ENCODE results near the gene SVOPL.
"Not testable (repeated sequence)": the region's sequence is repeated elsewhere in the genome, so short reads cannot be mapped to it uniquely, and the experiment has no call there.

SVOPL gene

DNA sequence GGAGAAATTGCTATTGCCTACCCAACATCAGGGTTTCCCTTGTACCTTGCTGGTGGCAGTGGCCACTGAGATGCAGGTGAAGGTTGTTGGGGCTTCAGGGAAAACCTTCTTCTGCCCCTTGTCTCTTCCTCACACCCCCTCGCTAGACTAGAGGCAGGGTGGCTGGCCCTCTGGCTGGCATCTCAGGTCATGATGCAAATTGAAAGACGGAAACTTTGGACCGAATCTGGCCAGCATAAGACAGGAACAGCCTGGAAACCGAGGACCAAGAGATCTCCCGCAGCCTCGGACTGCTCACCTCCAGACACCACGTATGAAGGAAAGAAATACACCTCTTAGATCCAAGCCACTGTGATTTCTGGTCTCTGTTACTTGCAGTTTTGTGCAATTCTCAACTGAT, 2.9 kb downstream of the SVOPL start:
- no peak for DNase-seq

DNA sequence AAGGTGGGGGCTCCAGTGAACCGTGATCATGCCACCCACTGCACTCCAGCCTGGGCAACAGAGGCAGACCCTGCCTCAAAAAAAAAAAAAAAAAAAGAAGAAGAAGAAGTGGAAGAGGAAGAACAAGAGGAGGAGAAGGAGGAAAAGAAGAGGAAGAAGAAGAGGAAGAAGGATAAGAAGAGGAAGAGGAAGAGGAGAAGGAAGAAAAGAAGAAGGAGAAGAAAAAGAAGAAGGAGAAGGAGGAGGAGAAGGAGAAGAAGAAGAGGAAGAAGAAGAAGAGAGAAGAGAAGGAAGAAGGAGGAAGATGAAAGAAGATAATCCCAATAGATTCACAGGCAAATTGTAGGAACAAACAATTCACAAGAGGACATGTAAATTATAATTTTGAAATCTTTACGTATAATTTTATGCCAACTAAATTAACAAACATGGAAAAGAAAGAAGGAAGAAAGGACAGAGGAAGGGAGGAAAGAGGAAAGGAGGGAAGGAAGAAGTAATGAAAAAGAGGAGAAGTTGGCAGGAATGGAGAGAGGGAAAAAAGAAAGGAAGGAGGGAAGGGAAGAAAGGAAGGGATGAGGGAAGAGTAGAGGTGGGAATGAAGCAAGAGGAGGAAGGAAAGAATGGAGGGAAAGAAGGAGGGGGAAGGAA, 3.5 kb downstream of the SVOPL start:
- no peak for DNase-seq

DNA sequence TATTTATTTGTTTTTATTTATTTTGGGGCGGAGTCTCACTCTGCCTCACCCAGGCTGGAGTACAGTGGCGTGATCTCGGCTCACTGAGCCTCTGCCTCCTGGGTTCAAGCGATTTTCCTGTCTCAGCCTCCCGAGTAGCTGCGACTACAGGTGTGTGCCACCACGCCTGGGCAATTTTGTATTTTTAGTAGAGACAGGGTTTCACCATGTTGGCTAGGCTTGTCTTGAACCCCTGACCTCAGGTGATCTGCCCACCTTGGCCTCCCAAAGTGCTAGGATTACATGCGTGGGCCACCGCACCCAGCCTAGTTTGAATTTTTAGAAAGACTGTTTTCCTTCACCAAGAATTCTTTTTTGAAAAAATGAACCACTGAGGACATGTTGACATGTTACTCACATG, 5.4 kb downstream of the SVOPL start:
- DNase-seq, result not testable (repeated sequence)

- no peak for DNase-seq
These were observed 6.1 kb downstream of the SVOPL start for GRCh38 chr7:138695106-138695505.

DNA sequence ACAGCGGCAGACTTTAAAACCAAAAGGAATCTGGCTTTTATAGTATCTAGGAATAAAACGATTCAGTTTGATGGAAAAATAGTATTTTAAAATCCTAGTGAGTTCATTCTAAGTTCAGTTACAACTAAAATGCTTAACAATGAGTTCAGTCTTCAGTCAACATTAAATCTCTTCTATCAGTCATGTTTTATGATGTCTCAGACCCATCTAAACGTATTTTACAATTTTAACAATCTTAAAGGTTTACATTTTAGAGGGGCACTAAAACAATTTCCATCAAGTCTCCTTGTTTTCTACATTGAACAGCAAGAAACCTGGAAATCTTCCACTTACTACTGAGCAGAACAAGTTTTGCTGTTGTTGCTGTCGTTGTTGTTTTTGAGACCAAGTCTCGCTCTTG, 10.0 kb downstream of the SVOPL start:
- DNase-seq, result no peak

GRCh38 chr7:138690495-138690894, 10.7 kb downstream of the SVOPL start:
- no peak for DNase-seq

- DNase-seq, result not testable (repeated sequence)
These were observed 13.1 kb downstream of the SVOPL start for GRCh38 chr7:138688037-138688436.

- no peak for DNase-seq
These were observed 16.8 kb downstream of the SVOPL start for GRCh38 chr7:138684340-138684739.

DNA sequence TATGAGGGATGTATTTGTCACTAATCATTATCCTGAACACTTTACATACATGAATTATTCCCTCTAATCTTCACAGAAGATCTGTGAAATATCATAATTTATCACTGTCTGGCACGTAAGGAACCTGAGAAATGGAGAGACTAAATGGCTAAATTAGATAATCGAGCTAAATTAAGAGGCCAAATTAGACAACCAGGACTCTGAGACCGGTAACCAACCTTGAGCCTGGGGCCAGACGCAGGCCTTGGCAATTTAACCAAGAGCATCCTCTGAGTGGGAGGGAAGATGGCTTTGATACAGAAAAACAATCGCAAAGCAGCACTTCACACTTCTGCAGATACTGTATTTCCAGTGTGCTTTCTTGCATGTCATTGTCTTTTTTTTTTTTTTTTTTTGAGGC, 21.4 kb downstream of the SVOPL start:
- no peak for DNase-seq

DNA sequence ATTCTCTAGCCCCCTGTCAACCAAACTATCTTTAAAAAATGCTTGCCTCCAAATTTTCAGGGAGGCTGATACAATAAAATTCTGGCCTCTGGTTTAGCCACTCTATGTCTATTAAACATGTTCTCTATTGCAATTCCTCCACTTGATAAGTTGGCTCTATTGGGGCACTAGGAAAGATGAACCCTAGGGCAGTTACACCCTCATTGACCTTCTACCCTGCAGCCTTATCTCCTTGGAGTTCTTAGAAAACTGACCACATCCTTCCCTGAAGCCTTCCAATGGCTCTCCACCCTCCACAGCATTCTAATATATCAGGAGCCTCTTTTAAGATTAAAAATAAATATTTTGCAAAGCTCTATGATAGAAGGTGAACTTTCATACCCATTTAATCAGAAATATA, 30.6 kb downstream of the SVOPL start:
- no peak for DNase-seq

DNA sequence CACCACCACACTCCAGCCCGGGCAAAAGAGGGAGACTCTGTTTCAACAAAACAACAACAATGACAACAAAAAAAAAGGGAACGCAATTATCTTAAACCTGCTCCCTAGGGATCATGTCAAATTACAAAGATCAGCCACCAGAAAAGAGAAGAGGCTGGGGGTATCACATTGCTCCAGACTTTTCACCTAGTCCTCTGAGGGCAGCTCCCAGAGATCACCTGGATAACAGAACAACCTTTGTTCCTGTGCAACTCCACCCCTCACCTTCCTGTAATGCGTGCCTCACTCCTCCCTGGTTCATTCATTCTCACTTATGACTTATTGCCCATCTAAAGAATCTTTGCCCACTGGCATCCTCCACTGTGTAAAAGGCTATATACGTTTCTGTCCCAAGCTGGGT, 31.8 kb downstream of the SVOPL start:
- no peak for DNase-seq

DNA sequence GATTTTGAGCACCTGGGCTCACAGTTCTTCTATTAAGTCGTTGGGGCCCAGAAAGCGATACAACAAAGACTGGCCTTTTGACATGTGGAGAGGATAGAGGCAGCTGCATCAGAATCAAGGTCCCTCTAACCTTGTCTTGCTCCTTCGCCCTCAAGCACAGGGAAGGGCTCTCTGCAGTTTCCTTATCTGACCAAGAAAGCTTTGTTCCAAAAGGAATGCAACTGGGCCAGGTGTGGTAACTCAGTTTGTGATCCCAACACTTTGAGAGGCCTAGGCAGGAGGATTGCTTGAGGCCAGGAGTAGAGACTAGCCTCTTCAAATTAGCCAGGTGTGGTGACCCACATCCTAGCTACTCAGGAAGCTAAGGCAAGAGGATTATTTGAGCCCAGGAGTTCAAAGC, 32.2 kb downstream of the SVOPL start:
- no peak for DNase-seq

DNA sequence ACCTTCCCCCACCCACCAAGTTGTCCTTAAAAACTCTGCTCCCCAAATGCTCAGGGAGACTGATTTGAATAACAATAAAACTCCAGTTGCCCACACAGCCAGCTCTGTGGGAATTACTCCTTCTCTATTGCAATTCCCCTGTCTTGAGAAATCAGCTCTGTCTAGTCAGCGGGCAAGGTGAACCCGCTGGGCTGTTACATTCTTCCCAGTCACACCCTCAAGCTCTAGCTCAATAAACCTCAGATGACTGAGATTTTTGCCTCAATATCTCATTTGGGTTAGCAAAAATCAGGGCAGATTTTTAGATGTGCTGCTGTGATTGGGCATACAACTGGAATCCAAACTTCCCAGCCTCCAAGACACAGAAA, 32.9 kb downstream of the SVOPL start:
- DNase-seq, result no peak

DNA sequence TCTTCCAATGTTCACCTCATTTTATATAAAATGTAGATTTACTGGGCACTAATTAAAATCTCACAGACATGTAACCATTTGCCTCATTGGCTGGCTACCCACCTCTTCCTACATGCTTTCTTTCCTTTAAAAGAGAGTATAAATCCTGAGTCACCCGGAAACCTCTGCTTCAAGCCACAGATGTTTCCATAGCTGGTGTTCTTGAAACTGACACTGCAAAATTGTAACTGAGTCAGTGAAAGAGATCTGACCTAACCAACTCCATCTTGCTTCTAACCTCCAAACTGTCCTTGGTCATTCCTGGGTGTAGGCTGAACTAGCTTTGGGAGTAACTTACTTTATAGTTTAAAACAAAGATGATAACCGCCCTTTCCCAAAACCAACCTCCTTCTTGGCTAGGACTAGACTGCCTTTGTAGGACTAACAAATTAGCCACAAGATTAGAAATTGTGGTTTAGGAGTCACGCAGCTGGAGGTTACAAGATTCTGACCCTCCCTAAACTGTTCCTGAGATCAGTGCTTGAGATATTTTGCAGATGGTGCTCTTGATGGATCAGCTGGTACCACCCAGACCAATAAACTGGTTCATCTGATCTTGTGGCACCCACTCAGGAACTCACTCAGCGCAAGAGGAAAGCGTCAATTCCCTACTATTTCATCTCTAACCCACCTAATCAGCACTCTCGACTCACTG, 33.5 kb downstream of the SVOPL start:
- no peak for DNase-seq

- DNase-seq, result no peak
These were observed 34.8 kb downstream of the SVOPL start for GRCh38 chr7:138666385-138666784.

GRCh38 chr7:138665669-138666140, 35.5 kb downstream of the SVOPL start:
- DNase-seq, result no peak

GRCh38 chr7:138665249-138665648, 35.9 kb downstream of the SVOPL start:
- no peak for DNase-seq

- DNase-seq, result no peak
These were observed 37.1 kb downstream of the SVOPL start for GRCh38 chr7:138663725-138664710.

- DNase-seq, result no peak
These were observed 38.2 kb downstream of the SVOPL start for GRCh38 chr7:138662991-138663320.

DNA sequence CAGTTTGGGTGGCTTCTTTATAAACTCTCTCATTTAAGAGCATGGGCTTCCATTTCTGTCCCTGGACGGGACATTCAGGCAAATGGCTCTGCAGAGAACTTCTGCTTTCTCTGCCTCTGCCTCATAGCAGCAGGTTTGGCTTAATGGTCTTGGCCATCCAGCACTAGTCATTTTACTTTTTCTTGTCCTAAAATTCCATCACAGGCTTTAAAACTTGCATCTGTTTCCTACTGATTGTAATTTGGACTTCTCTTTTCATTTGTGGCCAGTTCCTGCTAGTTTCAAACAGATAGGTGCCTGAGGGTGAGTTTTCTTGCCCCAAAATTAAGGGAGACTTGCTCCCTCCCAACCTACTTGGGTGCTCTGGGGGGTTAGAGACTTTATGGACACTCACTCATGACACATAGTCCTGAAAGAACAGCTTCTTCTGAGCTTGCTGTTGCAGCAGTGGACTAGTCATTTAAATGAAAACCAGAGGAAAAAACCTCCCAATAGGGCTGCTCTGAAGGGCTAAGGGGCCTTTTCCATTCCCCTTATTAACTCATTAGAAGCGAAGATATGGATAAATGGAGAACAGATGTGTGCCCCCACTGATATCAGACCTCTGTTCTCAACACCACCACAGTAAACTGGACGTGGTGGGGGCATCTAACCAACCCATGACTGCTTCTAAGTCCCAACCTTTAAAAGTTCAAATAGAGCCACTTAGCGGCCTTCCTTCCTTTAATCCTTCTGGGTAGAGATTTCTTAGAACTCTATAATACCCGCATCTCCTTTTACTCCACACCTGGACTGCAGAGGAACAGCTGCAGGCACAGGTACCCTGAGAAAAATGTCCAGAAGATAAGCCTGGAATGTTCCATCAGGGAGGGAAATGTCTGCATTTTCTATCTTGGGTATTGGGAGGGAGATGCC, 38.8 kb downstream of the SVOPL start:
- DNase-seq, result no peak

GRCh38 chr7:138661069-138661635, 40.0 kb downstream of the SVOPL start:
- no peak for DNase-seq

DNA sequence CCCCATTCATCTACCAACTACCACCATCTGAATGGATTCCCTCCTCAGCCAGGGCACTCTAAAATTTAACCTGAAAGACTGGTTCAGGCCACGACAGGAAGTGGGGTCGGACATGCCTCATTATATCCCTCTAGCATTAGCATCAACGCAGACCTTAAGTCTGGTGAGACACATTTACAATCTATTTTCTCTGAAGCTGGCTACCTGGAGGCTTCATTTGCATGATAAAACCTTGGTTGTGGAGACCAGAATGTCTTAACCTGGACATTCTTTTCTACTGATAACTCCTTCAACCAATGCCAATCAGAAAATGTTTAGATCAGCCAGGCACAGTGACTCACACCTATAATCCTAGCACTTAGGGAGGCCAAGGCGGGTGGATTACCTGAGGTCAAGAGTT, 42.3 kb downstream of the SVOPL start:
- no peak for DNase-seq
